Measurements from ENCODE around the gene SLC6A18.

DNA sequence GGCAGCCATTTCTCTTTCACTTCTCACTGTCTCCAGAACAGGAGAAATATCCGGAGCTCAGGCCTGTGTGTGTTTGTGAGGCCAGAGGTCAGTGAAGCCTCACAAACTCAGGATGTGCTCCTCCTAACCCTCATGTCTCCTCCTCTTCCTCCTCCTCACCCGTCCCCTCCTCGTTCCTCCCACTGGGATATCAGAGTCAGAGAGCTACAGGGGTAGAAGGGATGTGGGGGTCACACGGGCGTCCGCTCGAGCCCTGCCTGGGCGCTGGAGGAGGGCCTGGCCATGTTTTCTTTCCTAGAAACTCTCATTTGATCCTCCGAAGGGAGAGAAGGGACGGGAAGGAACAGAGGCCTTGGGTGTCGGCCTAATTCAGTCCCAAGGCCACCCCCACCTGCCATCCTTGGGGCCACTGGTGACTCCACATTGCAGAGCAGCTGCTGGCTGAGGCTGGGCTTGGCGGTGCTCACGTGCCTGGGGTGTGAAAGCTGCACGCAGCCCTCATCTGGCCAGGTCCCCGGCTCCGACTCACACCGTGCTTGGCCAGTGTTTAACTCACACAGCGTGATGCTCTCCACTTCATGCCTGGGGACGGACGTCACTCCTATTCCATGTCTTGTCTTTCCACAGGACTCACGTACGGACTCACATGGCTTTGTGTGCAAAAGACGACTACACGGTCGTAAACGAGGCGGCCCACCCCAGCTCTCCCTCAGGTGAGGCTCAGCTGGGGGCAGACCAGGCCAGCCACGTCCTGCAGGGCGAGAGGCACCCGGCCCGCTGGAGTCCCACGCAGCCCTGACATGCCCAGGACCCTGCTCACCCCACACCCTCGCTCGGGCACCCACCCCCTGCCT is 46.4 kb upstream of the SLC6A18 start:
- TF ChIP-seq, protein P1, sequence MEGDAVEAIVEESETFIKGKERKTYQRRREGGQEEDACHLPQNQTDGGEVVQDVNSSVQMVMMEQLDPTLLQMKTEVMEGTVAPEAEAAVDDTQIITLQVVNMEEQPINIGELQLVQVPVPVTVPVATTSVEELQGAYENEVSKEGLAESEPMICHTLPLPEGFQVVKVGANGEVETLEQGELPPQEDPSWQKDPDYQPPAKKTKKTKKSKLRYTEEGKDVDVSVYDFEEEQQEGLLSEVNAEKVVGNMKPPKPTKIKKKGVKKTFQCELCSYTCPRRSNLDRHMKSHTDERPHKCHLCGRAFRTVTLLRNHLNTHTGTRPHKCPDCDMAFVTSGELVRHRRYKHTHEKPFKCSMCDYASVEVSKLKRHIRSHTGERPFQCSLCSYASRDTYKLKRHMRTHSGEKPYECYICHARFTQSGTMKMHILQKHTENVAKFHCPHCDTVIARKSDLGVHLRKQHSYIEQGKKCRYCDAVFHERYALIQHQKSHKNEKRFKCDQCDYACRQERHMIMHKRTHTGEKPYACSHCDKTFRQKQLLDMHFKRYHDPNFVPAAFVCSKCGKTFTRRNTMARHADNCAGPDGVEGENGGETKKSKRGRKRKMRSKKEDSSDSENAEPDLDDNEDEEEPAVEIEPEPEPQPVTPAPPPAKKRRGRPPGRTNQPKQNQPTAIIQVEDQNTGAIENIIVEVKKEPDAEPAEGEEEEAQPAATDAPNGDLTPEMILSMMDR (optimal IDR thresholded peaks at IDR 0.05 in 1 of 3, IDR thresholded peaks at IDR 0.05 in 1 of 3, conservative IDR thresholded peaks at IDR 0.05 in 1 of 3; ENCODE audit: extremely low read depth in 1 of 3, insufficient read depth in 2 of 3, low read length in 3 of 3): no peak
- TF ChIP-seq EZH2 (IDR thresholded peaks at IDR 0.05; ENCODE audit: low read length): no peak
